ENCODE data around the gene DLK2. TPM values are rescaled to one million over a fixed set of nuclear protein-coding genes. Genes with fewer than 3 reads are reported as not detected.

Gene DLK2
- total and polyA plus RNA-seq, 2 of the 13 experiments (the other 11 are each of a cell fraction or from before 2014, with no cell fraction given) = 1.2 to 3.8 TPM

GRCh38 chr6:43499028-43499815, 43.9 kb upstream of the DLK2 start (continued):
- TF ChIP-seq ZNF550 (CRISPR knock-in tag; IDR thresholded peaks at IDR 0.05; ENCODE audit: borderline replicate concordance) = no peak
- TF ChIP-seq ZNF629 (CRISPR knock-in tag; conservative IDR thresholded peaks at IDR 0.05) = no peak
- no peak for TF ChIP-seq ZNF354B (CRISPR knock-in tag; IDR thresholded peaks at IDR 0.05)
- peak; percentile 64; the same call in 1 of the 2 replicates for TF ChIP-seq ZNF292 (CRISPR knock-in tag; IDR thresholded peaks at IDR 0.05; ENCODE audit: borderline replicate concordance, low read depth)
- TF ChIP-seq NFIC (IDR thresholded peaks at IDR 0.05; ENCODE audit: low read length) = no peak
- TF ChIP-seq RNF2 (conservative IDR thresholded peaks at IDR 0.05; ENCODE audit: low read depth) = no peak
- no peak for TF ChIP-seq IRX3 (CRISPR knock-in tag; IDR thresholded peaks at IDR 0.05; ENCODE audit: borderline replicate concordance, low read depth)
- peak; percentile 43 for TF ChIP-seq ZNF407 (CRISPR knock-in tag; IDR thresholded peaks at IDR 0.05; ENCODE audit: not compliant biosample characterization)
- no peak for TF ChIP-seq FOSL1 (CRISPR knock-in tag; IDR thresholded peaks at IDR 0.05; ENCODE audit: borderline replicate concordance)
- TF ChIP-seq BRF2 (CRISPR knock-in tag; IDR thresholded peaks at IDR 0.05) = no peak
- TF ChIP-seq DPF2 (CRISPR knock-in tag; IDR thresholded peaks at IDR 0.05; ENCODE audit: borderline replicate concordance, low read depth) = 0 out of 2 replicates have a peak, but pooled peaks have one; percentile 12
- no peak for TF ChIP-seq ZNF251 (CRISPR knock-in tag; IDR thresholded peaks at IDR 0.05)
- TF ChIP-seq HMGA1 (CRISPR knock-in tag; conservative IDR thresholded peaks at IDR 0.05) = no peak
- peak; percentile 61; the same call in 1 of the 2 replicates for TF ChIP-seq TBX2 (CRISPR knock-in tag; IDR thresholded peaks at IDR 0.05; ENCODE audit: borderline replicate concordance)
- no peak for TF ChIP-seq GTF3A (CRISPR knock-in tag; conservative IDR thresholded peaks at IDR 0.05)
- no peak for TF ChIP-seq JUND (CRISPR knock-in tag; IDR thresholded peaks at IDR 0.05)
- TF ChIP-seq SSRP1 (CRISPR knock-in tag; IDR thresholded peaks at IDR 0.05) = no peak
